GM18909 (cell line): ENCODE measurements around the gene SEC24A.
"Not testable (repeated sequence)": the region's sequence is repeated elsewhere in the genome, so short reads cannot be mapped to it uniquely, and the experiment has no call there.

ENCODE experiments used
- ATAC-seq: cut with Tn5 transposase; IDR thresholded peaks from one replicate; pipeline ENCODE4 v1.9.1; 2021; ENCODE audit warnings: mild to moderate bottlenecking; ENCODE audit not compliant: unreplicated experiment, poor library complexity

The SEC24A gene

DNA sequence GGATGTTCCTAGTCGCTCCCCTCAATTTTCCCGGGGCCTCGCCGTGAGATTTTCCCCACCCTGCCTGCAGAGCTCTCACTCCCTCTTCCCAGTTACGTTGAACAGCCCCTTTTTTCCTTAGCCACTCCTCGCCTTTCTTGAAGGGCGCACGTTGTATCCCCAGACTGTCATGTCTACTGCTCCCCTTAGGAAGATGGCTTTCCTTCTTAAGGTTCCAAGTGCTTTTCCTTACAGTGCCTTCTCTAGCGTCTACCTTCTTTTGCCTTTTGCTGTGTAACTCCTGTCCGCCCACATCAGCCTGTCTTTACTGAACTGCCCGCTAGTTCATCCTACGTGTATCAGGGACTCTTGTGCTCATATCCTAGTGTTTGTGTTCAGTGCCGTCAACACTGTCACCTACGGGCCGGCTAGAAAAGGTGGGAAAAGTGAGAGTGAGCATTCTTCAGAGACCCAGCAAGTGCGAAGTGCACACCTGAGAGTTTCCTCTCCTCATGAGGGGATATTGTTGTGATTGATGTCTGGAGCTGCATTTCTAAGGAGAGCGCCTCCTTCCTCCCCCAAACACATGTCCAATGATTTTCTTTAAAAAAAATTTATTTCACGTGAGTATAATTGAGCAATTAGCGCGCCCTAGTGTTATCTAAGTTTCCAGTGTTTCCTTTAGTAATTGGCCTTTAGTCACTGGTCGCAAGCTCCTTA is 90.5 kb downstream of the SEC24A start:
- peak; percentile 26 for ATAC-seq

GRCh38 chr5:134741052-134741451 is 92.5 kb downstream of the SEC24A start:
- ATAC-seq = no peak

DNA sequence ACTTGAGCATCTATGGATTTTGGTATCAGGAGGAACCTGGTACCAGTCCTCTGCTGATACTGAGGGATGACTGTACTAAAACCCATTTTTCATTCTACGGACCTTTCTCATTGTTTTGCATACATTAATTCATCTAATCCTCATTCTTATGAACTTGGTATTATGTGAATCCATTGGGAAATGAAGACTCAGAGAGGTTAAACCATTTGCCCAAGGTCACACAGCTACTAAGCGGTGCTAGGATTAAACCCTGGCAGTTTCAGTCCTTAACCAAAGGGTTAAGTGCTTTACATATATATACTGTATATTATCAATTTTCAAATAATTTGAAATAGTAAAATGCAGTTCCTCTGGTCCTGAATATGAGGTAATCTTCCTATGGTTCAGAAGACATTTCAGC is 93.5 kb downstream of the SEC24A start:
- ATAC-seq = no peak

DNA sequence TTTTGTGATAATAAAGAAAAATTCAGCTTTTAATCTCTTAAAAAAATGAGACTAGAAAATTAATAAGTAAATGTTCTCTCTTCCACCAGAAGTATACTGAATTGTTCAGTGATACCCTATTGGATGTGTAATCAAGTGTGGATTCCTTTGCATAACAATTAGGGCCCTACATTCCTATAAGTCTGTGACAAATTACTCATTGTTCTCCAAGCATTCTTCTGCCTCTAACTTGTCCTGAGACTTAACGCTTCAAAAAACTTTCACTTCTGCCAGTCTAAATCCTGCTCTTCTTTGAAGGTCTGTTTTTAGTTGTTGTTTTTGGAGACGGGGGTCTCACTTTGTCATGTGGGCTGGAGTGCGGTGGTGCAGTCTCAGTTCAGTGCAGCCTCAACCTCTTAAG is 100.8 kb downstream of the SEC24A start:
- no peak for ATAC-seq

DNA sequence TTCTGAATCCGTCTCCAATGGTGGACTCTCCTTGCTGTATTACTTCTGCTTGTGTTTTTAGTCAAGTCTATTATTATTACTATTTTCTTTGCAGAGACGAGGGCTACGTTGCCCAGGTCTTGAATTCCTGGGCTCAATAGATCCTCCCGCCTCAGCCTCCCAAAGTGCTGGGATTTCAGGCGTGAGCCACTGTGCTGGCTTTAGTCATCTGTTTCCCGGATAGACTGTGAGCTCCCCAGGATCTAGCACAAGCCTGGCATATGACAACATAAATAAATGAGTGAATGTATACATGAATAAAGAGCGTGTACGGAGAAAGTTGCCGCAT is 109.6 kb downstream of the SEC24A start:
- peak; percentile 23 for ATAC-seq

DNA sequence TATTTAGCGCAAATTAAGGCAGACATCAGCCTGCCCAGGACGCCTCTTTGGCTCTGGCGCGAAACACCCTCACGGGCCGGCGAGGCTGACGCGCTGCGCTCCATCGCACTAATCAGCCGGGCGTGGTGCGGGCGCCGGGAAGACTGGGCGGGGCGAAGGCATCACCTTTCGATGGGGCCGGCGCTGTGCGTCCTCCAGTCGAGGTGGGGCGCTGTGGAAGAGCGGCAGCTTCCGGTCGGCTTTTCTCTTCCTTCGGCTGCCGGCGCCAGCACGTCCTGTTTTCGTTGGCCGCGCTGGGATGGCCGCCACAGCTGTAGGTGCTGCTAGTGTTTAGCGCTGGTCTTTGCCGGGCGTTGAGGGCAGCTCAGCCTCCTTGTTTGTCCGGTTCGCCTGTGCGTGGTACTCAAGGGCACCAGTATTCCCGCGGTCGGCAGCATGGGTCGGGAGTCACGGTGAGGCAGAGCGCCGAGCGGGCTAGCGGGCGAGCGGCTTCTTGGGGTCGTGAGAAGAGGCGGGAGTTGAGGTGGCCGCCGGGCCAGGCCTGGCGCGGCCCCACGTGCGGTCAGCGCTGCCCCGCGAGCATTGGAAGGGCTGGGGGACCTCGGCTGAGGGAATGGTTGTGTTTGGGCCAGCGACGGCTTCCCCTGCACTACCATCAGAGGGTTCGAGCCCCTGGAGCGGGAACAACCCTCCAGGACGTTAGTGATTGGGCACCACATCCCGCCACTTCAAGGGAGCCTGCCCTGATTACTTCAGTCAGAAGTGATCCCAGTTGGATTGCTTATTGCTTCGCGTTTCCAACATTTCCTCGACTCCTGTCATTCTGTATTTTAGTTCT is 110.1 kb downstream of the SEC24A start, which contains the start of gene DDX46:
TSS of gene DDX46 (plus strand) at position 276 of the 838 bp plus-strand sequence. CDS start at position 436, 160 bp downstream.
- ATAC-seq = peak; percentile 97

DNA sequence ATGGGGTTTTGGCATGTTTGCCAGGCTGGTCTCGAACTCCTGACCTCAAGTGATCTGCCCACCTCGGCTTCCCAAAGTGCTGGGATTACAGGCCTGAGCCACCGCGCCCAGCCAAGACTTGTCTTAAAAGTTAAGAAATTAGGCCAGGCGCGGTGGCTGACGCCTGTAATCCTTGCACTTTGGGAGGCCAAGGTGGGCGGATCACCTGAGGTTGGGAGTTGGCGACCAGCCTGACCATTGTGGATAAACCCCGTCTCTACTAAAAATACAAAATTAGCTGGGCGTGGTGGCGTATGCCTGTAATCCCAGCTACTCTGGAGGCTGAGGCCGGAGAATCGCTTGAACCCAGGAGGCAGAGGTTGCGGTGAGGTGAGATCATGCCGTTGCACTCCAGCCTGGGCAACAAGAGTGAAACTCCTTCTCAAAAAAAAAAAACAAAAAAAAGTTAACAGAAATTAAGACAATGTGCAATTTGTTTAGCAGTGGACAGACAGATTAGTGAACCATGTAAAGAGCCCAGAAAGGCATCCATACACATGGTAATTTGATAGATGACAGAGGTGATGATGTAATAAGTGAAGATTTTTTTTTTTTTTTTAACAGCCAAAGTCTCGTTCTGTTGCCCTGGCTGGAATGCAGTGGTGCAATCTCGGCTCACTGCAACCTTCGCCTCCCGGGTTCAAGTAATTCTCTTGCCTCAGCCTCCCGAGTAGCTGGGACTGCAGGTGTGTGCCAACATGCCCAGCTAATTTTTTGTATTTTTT is 119.1 kb downstream of the SEC24A start:
- ATAC-seq = not testable (repeated sequence)

- ATAC-seq = no peak
Measured at GRCh38 chr5:134769206-134769605, 120.6 kb downstream of the SEC24A start.

GRCh38 chr5:134772461-134773125 is 124.0 kb downstream of the SEC24A start:
- ATAC-seq = no peak

GRCh38 chr5:134777366-134777765 is 128.8 kb downstream of the SEC24A start:
- no peak for ATAC-seq
